Ishikawa (cell line): ENCODE measurements around the gene VDR.

Source experiments
- CEBPB ChIP-seq: IDR thresholded peaks from 2 replicates; pipeline ENCODE4 v1.6.1; 2012
- CREB1 ChIP-seq: IDR thresholded peaks from 2 replicates; pipeline ENCODE4 v1.6.1; 2012; ENCODE audit warnings: low read depth
- EGR1 ChIP-seq: IDR thresholded peaks from 2 replicates; pipeline ENCODE4 v1.6.1; 2012
- EP300 ChIP-seq: IDR thresholded peaks from 2 replicates; pipeline ENCODE4 v1.6.1; 2012; ENCODE audit warnings: borderline replicate concordance
- FOXM1 ChIP-seq: IDR thresholded peaks from 2 replicates; pipeline ENCODE4 v1.6.1; 2012; ENCODE audit warnings: low read depth, borderline replicate concordance
- MAX ChIP-seq: IDR thresholded peaks from 2 replicates; pipeline ENCODE4 v1.6.1; 2012
- NFIC ChIP-seq: IDR thresholded peaks from 2 replicates; pipeline ENCODE4 v1.6.1; 2012
- RAD21 ChIP-seq: IDR thresholded peaks from 2 replicates; pipeline ENCODE4 v1.6.1; 2012; ENCODE audit warnings: low read depth
- TAF1 ChIP-seq: IDR thresholded peaks from 2 replicates; pipeline ENCODE4 v1.6.1; 2012; ENCODE audit warnings: low read depth, mild to moderate bottlenecking
- TCF12 ChIP-seq: IDR thresholded peaks from 2 replicates; pipeline ENCODE4 v1.6.1; 2012; ENCODE audit warnings: low read depth
- TEAD4 ChIP-seq: IDR thresholded peaks from 2 replicates; pipeline ENCODE4 v1.6.1; 2012
- USF1 ChIP-seq: IDR thresholded peaks from 2 replicates; pipeline ENCODE4 v1.6.1; 2012
- YY1 ChIP-seq: IDR thresholded peaks from 2 replicates; pipeline ENCODE4 v1.6.1; 2012; ENCODE audit warnings: low read depth
- ZBTB7A ChIP-seq: IDR thresholded peaks from 2 replicates; pipeline ENCODE4 v1.6.1; 2012; ENCODE audit warnings: low read depth
- TF ChIP-seq, protein P1 (sequence below): IDR thresholded peaks from 2 replicates; pipeline ENCODE4 v1.6.1; 2012; ENCODE audit warnings: low read depth, mild to moderate bottlenecking

VDR gene

GRCh38 chr12:47834199-47834903 lies 70.4 kb downstream of the VDR start:
- TF ChIP-seq EGR1: no peak
- no peak for TF ChIP-seq EP300
- no peak for TF ChIP-seq CEBPB
- no peak for TF ChIP-seq MAX
- no peak for TF ChIP-seq TCF12
- no peak for TF ChIP-seq TAF1
- no peak for TF ChIP-seq YY1
- TF ChIP-seq ZBTB7A: no peak
- TF ChIP-seq TEAD4: no peak
- TF ChIP-seq NFIC: no peak
- TF ChIP-seq, protein P1, sequence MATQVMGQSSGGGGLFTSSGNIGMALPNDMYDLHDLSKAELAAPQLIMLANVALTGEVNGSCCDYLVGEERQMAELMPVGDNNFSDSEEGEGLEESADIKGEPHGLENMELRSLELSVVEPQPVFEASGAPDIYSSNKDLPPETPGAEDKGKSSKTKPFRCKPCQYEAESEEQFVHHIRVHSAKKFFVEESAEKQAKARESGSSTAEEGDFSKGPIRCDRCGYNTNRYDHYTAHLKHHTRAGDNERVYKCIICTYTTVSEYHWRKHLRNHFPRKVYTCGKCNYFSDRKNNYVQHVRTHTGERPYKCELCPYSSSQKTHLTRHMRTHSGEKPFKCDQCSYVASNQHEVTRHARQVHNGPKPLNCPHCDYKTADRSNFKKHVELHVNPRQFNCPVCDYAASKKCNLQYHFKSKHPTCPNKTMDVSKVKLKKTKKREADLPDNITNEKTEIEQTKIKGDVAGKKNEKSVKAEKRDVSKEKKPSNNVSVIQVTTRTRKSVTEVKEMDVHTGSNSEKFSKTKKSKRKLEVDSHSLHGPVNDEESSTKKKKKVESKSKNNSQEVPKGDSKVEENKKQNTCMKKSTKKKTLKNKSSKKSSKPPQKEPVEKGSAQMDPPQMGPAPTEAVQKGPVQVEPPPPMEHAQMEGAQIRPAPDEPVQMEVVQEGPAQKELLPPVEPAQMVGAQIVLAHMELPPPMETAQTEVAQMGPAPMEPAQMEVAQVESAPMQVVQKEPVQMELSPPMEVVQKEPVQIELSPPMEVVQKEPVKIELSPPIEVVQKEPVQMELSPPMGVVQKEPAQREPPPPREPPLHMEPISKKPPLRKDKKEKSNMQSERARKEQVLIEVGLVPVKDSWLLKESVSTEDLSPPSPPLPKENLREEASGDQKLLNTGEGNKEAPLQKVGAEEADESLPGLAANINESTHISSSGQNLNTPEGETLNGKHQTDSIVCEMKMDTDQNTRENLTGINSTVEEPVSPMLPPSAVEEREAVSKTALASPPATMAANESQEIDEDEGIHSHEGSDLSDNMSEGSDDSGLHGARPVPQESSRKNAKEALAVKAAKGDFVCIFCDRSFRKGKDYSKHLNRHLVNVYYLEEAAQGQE: no peak
- no peak for TF ChIP-seq RAD21
- TF ChIP-seq CREB1: no peak
- TF ChIP-seq USF1: no peak
- no peak for TF ChIP-seq FOXM1

- TF ChIP-seq RAD21 (no peak), TCF12 (no peak)
These were observed 71.2 kb downstream of the VDR start for GRCh38 chr12:47833591-47834012.

DNA sequence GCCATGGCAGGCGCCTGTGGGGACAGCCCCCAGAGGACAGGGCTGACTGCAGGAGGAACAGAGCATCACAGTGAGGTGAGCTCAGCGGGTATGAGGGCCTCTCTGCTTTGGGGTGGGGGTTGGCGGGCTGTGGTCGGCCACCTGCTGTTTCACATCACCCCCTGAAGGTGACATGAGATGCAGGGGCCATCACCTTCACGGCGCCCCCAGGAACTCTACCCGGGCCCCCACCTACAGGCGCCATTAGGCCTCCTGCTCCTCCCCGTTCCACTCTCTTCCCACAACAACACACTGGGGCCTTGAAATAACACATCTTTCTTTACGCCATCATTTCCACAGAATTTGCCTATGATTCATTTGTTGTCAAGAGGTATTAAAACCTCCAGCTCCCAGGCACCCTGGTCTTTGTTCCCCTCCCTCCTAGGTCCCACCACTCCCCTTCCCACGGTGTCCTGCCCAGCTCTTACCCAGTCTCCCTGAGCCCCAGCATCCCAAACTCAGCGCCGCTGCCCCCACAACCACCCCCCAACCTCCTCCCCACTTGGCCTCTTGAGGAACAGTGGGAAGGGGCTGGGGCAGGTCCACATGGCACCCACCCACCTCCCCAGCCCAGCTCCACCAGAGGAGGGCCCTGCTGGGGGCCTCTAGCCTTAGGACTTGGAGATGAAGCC lies 72.4 kb downstream of the VDR start:
- TF ChIP-seq FOXM1 (no peak), YY1 (no peak), CREB1 (no peak), TEAD4 (no peak), TCF12 (no peak), CEBPB (no peak), TAF1 (no peak), RAD21 (no peak)
- TF ChIP-seq, protein P1: no peak

DNA sequence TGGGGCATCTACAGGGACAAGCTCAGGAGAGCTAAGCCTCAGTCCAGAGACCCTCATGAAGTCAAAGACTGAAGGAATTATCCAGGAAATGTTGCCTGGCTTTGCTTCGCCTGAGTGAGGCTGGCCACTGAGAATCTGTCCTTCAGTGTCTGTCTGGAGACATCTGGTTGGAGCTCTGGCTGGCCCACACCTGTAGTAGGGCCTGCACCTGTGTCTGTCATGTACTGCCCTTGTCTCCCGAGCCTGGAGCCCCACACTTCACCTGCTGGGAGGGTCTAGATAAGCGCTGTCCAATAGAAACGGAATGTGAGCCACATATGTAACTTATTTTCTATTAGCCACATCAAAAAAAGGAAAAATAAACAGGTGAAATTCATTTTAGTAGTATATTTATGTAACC lies 75.2 kb downstream of the VDR start:
- TF ChIP-seq TCF12 (no peak), MAX (no peak), EP300 (no peak), FOXM1 (no peak), TEAD4 (no peak), YY1 (no peak), USF1 (no peak), ZBTB7A (no peak), EGR1 (no peak), CEBPB (no peak), RAD21 (no peak), CREB1 (no peak), NFIC (no peak), TAF1 (no peak)
- TF ChIP-seq, protein P1: no peak
